ENCODE data around the gene SNX5. TPM values are rescaled to one million over a fixed set of nuclear protein-coding genes. Genes with fewer than 3 reads are reported as not detected.

Gene SNX5
- total and polyA plus RNA-seq, 2 of the 13 experiments (the other 11 are each of a cell fraction or from before 2014, with no cell fraction given), result 664 to 1,040 TPM

GRCh38 chr20:18004384-18005031, 35.9 kb upstream of the SNX5 start (continued):
- TF ChIP-seq ZNF567 (CRISPR knock-in tag; IDR thresholded peaks at IDR 0.05; ENCODE audit: borderline replicate concordance) (no peak), ZMYM3 (CRISPR knock-in tag; IDR thresholded peaks at IDR 0.05) (0 out of 2 replicates have a peak, but pooled peaks have one; percentile 2), WIZ (CRISPR knock-in tag; IDR thresholded peaks at IDR 0.05) (peak; percentile 79; the same call in 1 of the 2 replicates), ZNF687 (CRISPR knock-in tag; IDR thresholded peaks at IDR 0.05) (peak; percentile 46), IKZF5 (CRISPR knock-in tag; IDR thresholded peaks at IDR 0.05) (no peak), KDM4B (CRISPR knock-in tag; IDR thresholded peaks at IDR 0.05) (0 out of 2 replicates have a peak, but pooled peaks have one; percentile 48), SALL1 (CRISPR knock-in tag; IDR thresholded peaks at IDR 0.05) (peak; percentile 75), KAT7 (CRISPR knock-in tag; IDR thresholded peaks at IDR 0.05; ENCODE audit: borderline replicate concordance) (peak; percentile 55; the same call in 1 of the 2 replicates), SRY (CRISPR knock-in tag; IDR thresholded peaks at IDR 0.05) (0 out of 2 replicates have a peak, but pooled peaks have one; percentile 26), ZFP41 (CRISPR knock-in tag; IDR thresholded peaks at IDR 0.05; ENCODE audit: borderline replicate concordance) (0 out of 2 replicates have a peak, but pooled peaks have one; percentile 53), REL (CRISPR knock-in tag; conservative IDR thresholded peaks at IDR 0.05) (0 out of 2 replicates have a peak, but pooled peaks have one; percentile 35), NR1H2 (CRISPR knock-in tag; IDR thresholded peaks at IDR 0.05; ENCODE audit: borderline replicate concordance, low read depth) (no peak)
